KMS-11 (cell line): Measurements from ENCODE around the gene RBM15B.
A peak's percentile ranks its signal among the peaks of the same experiment; 100 is the strongest.

Source experiments
- H2AFZ ChIP-seq: fragments of 200-600 bp; sonication (generic); 2 replicates; pipeline ENCODE4 v1.6.1; 2016; ENCODE audit warnings: antibody characterized with exemption, mixed run types, low read depth
- H3K27ac ChIP-seq: fragments of 200-600 bp; sonication (generic); 2 replicates; pipeline ENCODE4 v1.6.1; 2016; ENCODE audit warnings: mild to moderate bottlenecking, mixed run types
- H3K27me3 ChIP-seq: fragments of 200-600 bp; sonication (generic); 2 replicates; pipeline ENCODE4 v1.6.1; 2017; ENCODE audit warnings: mild to moderate bottlenecking, low read depth, mixed run types, moderate library complexity; ENCODE audit not compliant: insufficient read depth
- H3K36me3 ChIP-seq: fragments of 200-600 bp; sonication (generic); 2 replicates; pipeline ENCODE4 v1.6.1; 2017; ENCODE audit warnings: mild to moderate bottlenecking, mixed run types; ENCODE audit not compliant: insufficient read depth
- H3K4me1 ChIP-seq: fragments of 200-600 bp; sonication (generic); 2 replicates; pipeline ENCODE4 v1.6.1; 2016; ENCODE audit warnings: mild to moderate bottlenecking, low read depth, mixed run types; ENCODE audit not compliant: poor library complexity, severe bottlenecking
- H3K4me2 ChIP-seq: fragments of 200-600 bp; sonication (generic); 2 replicates; pipeline ENCODE4 v1.7.0; 2016; ENCODE audit warnings: mild to moderate bottlenecking, mixed run types
- H3K4me3 ChIP-seq: fragments of 200-600 bp; sonication (generic); IDR thresholded peaks from 2 replicates; pipeline ENCODE4 v1.6.1; 2017; ENCODE audit warnings: low read depth, low read length, mixed read lengths; ENCODE audit not compliant: insufficient read depth
- H3K79me2 ChIP-seq: fragments of 200-600 bp; sonication (generic); 2 replicates; pipeline ENCODE4 v1.6.1; 2016; ENCODE audit warnings: low read depth, mixed run types; ENCODE audit not compliant: insufficient read depth
- H3K9ac ChIP-seq: fragments of 200-600 bp; sonication (generic); 2 replicates; pipeline ENCODE4 v1.6.1; 2016; ENCODE audit warnings: mild to moderate bottlenecking, mixed run types
- H4K20me1 ChIP-seq: fragments of 200-600 bp; sonication (generic); 2 replicates; pipeline ENCODE4 v1.6.1; 2016; ENCODE audit warnings: mild to moderate bottlenecking, mixed run types; ENCODE audit not compliant: insufficient read depth
- TF ChIP-seq, protein P1 (sequence below): fragments of 200-600 bp; sonication (generic); conservative IDR thresholded peaks from 2 replicates; pipeline ENCODE4 v1.6.1; 2017; ENCODE audit warnings: low read depth, mild to moderate bottlenecking, antibody characterized with exemption, low read length, moderate library complexity, mixed read lengths

The RBM15B gene, protein sequence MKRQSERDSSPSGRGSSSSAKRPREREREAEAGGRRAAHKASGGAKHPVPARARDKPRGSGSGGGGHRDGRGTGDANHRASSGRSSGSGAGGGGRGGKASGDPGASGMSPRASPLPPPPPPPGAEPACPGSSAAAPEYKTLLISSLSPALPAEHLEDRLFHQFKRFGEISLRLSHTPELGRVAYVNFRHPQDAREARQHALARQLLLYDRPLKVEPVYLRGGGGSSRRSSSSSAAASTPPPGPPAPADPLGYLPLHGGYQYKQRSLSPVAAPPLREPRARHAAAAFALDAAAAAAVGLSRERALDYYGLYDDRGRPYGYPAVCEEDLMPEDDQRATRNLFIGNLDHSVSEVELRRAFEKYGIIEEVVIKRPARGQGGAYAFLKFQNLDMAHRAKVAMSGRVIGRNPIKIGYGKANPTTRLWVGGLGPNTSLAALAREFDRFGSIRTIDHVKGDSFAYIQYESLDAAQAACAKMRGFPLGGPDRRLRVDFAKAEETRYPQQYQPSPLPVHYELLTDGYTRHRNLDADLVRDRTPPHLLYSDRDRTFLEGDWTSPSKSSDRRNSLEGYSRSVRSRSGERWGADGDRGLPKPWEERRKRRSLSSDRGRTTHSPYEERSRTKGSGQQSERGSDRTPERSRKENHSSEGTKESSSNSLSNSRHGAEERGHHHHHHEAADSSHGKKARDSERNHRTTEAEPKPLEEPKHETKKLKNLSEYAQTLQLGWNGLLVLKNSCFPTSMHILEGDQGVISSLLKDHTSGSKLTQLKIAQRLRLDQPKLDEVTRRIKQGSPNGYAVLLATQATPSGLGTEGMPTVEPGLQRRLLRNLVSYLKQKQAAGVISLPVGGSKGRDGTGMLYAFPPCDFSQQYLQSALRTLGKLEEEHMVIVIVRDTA

DNA sequence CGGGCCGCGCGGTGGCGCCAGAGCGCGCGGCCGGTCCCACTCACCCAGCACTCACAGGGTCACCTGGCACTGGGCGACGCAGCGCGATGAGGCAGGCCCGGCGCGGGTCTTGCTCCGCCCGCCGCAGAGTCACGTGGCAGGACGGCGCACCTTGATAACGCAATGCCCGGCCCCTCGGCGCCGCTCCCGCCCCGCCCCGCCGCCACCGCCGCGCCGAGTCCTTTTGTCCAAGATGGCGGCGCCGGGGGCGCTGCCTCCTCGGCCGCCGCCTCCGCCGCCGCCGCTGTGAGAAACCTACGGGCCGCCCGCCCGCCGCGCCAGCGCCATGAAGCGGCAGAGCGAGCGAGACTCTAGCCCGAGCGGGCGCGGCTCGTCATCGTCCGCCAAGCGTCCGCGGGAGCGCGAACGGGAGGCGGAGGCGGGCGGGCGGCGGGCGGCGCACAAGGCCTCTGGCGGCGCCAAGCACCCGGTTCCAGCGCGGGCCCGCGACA is at the start of gene RBM15B:
TSS of gene RBM15B (plus strand) at position 211 of the 491 bp plus-strand sequence. CDS start at position 326, 115 bp downstream.
- Histone ChIP-seq H3K4me1 (peaks cover 49% of the 10 kb centered on the region), H4K20me1 (no peaks in the 10 kb centered on the region), H3K79me2 (peaks cover 55% of the 10 kb centered on the region), H3K4me3 (no peak within 1 kb of the TSS), H3K4me2 (peak within 1 kb of the TSS; percentile 54), H3K9ac (peak within 1 kb of the TSS; percentile 80), H3K36me3 (no peaks in the 10 kb centered on the region), H2AFZ (no peak within 1 kb of the TSS), H3K27me3 (no peaks in the 10 kb centered on the region), H3K27ac (peak within 1 kb of the TSS; percentile 75)
- TF ChIP-seq, protein P1, sequence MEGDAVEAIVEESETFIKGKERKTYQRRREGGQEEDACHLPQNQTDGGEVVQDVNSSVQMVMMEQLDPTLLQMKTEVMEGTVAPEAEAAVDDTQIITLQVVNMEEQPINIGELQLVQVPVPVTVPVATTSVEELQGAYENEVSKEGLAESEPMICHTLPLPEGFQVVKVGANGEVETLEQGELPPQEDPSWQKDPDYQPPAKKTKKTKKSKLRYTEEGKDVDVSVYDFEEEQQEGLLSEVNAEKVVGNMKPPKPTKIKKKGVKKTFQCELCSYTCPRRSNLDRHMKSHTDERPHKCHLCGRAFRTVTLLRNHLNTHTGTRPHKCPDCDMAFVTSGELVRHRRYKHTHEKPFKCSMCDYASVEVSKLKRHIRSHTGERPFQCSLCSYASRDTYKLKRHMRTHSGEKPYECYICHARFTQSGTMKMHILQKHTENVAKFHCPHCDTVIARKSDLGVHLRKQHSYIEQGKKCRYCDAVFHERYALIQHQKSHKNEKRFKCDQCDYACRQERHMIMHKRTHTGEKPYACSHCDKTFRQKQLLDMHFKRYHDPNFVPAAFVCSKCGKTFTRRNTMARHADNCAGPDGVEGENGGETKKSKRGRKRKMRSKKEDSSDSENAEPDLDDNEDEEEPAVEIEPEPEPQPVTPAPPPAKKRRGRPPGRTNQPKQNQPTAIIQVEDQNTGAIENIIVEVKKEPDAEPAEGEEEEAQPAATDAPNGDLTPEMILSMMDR, result no peak

DNA sequence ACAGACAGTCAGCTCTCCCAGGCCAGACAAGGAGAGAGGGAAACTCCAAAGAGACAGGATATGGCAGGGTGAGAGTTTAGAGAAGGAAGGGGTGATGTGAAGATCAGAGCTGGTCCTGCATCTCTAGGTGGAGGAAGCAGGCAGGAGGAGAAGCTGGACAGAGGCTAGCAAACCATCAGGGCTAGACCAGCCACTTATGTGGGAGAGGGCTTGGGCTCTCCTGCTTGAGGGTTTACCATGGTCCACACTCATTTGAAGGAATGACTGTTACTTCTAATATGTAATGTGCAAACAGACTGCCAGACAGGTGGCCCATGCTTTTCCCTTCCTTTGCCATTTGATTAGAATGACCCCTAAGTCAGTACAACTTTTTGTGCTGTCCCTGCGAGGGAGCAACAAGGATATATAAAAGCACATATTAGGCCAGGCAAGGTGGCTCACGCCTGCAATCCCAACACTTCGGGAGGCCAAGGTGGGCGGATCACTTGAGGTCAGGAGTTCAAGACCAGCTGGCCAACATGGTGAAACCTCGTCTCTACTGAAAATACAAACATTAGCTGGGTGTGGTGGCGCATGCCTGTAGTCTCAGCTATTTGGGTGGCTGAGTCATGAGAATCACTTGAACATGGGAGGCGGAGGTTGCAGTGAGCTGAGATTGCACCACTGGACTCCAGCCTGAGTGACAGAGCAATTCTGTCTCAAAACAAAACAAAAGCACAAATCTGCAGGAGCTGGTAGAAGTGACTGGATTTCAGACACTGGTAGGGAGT is 47.0 kb upstream of the RBM15B start:
- TF ChIP-seq, protein P1, result no peak
- Histone ChIP-seq H3K4me2 (no peak overlapping the region), H3K9ac (no peak overlapping the region), H3K27ac (no peak overlapping the region), H3K79me2 (no peaks in the 10 kb centered on the region), H3K4me3 (no peak overlapping the region), H3K36me3 (no peaks in the 10 kb centered on the region), H2AFZ (no peak overlapping the region), H4K20me1 (no peaks in the 10 kb centered on the region), H3K4me1 (no peaks in the 10 kb centered on the region), H3K27me3 (no peaks in the 10 kb centered on the region)

DNA sequence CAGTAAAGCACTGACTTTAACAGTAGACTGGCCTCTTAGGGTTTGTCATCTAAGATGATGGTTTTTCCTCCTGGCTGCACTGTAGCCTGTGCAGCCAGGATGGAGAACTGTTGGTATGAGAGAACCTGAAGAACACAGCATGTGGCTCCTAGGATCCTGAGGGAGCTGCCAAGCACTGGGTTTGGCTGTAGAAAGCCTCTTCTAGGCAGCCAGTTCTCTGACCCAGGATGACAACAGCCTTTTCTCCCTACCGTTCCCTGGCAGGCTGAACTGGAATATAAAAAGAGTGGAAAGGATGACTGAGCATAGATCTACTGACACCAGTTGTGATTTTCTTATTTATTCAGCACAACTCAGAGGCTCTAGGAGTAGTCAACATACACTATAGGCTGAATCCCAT is 40.3 kb upstream of the RBM15B start:
- Histone ChIP-seq H3K9ac (no peak overlapping the region), H2AFZ (no peak overlapping the region), H3K27me3 (no peaks in the 10 kb centered on the region), H4K20me1 (no peaks in the 10 kb centered on the region), H3K79me2 (no peaks in the 10 kb centered on the region), H3K4me1 (no peaks in the 10 kb centered on the region), H3K36me3 (no peaks in the 10 kb centered on the region), H3K4me3 (no peak overlapping the region), H3K27ac (no peak overlapping the region), H3K4me2 (no peak overlapping the region)
- TF ChIP-seq, protein P1, result no peak

DNA sequence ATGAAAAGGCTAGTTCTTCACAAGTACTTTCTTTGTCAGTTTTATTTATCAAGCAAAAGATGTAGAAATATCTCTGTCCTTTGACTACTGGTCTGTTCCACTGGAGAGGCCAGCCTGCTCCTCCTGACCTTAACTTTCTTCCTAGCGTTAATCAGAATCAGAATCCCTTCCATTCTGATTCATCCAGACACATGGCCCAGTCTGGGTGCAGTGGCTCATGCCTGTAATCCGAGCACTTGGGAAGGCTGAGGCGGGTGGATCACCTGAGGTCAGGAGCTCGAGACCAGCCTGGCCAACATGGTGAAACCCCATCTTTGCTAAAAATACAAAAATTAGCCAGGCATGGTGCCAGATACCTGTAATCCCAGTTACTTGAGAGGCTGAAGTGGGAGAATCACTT is 38.0 kb upstream of the RBM15B start:
- no peaks in the 10 kb centered on the region for H4K20me1 ChIP-seq
- no peaks in the 10 kb centered on the region for H3K36me3 ChIP-seq
- no peak overlapping the region for H3K9ac ChIP-seq
- TF ChIP-seq, protein P1, result no peak
- no peak overlapping the region for H3K4me3 ChIP-seq
- H3K27me3 ChIP-seq, result no peaks in the 10 kb centered on the region
- no peaks in the 10 kb centered on the region for H3K4me1 ChIP-seq
- no peaks in the 10 kb centered on the region for H3K79me2 ChIP-seq
- no peak overlapping the region for H3K27ac ChIP-seq
- H3K4me2 ChIP-seq, result no peak overlapping the region
- no peak overlapping the region for H2AFZ ChIP-seq
